Raji (cell line): ENCODE results near the gene PSD2.

Source experiments
- POLR2A ChIP-seq: IDR thresholded peaks from 2 replicates; pipeline ENCODE4 v1.6.1; 2011; ENCODE audit warnings: low read depth, low read length, control low read depth; ENCODE audit not compliant: insufficient read depth

The PSD2 gene

DNA sequence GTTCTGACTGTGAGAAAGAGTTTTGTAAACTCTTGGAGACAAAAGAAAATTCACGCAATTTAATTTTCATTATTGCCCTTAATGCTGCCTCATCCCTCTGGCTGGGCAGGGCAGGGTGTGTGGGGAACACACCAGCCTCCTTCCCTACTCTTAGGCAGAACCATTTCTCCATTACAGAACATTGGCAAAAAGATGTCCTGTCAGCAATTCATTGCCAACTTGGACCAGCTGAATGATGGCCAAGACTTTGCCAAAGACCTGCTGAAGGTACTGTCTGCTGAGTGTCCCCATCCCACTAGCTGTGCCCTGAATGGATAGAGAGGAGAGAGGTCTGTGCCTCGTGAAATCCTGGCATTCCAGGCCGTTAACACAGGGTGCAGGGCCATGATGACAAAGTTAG is 37.9 kb downstream of the PSD2 start:
- no peak for TF ChIP-seq POLR2A

GRCh38 chr5:139835656-139836055 is 40.0 kb downstream of the PSD2 start:
- TF ChIP-seq POLR2A, result no peak

DNA sequence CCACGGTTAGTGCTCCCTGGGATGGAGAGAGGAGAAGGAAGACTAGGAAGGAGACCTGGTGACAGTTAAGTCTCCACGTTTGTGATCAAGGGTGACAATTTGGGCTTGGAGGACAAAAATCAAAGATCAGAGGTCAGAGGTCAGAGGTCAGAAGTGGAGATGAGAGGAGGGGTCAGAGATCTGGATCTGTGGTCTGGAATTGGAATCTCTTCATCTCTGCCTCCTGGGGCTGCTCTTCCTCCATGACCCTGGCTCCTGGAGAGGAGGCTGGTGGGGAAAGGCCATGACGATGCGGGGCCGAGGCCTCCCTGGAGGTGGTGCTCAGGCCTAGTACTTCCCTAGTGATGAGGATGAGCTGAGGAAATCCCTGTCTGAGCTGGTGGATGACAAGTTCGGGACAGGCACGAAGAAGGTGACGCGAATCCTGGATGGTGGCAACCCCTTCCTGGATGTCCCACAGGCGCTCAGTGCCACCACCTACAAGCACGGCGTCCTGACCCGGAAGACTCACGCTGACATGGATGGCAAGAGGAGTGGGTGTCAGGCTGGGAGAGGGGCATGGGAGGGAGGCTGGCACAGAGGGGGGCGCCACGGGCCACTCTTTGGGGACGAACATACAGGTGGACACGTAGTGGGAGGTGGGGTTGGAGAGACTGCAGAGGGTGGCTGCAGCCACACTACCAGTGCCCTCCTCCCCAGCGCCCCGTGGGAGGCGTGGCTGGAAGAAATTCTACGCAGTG is 41.0 kb downstream of the PSD2 start:
- no peak for TF ChIP-seq POLR2A

- no peak for TF ChIP-seq POLR2A
Observed at GRCh38 chr5:139837711-139838380, 42.2 kb downstream of the PSD2 start.

GRCh38 chr5:139838381-139839197 is 43.0 kb downstream of the PSD2 start:
- no peak for TF ChIP-seq POLR2A

DNA sequence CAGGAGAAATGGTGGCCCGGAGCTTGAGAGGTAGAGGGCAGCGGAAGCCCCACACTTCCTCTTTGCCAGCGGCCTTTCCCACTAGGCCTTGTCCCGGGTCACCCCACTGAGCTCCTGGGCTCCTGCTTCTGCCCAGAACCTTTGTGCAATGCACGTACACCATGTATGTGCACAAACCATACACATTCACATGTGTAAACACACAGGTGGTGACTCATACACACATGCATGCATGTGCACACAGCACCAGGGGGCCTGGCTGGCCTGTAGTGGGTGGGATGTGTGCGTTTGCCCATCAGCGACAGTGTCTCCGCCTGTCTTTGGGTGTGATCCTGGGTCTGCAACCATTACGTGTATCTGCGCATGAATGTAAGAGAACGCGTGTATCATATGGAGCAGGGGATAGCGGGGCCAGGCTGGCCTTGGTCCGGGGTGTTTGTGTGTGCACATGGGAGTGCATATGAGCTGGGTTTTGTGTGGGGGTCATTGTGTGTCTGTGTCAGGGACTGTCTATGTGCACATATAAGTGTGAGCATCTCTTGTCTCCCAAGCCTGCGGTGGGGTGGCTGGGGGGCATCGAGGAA is 43.7 kb downstream of the PSD2 start:
- TF ChIP-seq POLR2A, result no peak

DNA sequence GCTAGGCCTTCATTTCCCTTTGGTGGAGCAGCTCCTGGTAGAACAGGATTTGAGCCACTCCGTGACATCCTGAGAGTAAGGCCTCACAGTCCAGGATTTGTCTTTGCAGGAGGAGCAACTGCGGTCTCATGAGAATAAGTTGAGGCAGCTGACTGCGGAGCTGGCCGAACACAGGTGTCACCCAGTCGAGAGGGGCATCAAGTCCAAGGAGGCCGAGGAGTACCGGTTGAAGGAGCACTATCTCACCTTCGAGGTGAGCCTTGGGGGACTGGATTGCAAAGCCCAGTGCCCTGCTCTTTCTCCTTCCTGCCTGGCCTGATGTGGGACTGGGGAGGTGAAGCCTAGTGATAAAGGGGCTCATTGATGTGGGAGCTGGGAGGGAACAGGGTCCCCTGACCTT is 44.3 kb downstream of the PSD2 start:
- TF ChIP-seq POLR2A, result no peak

GRCh38 chr5:139841549-139841948 is 45.9 kb downstream of the PSD2 start:
- no peak for TF ChIP-seq POLR2A

DNA sequence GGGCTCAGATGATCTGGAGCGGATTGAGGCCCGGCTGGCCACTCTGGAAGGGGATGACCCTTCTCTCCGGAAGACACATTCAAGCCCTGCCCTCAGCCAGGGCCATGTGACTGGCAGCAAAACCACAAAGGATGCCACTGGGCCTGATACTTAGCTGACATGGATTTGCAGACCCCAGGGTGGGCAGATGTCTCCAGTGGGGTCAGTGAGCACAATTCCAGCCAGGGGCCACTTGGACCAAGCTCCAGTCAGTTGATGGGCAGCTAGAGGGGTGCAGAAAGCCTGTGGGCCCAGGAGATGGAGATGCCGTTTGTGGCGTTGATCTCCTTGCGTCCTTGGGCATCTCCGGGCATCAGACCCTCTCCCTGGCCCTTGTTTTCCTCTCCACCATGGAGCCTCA is 46.7 kb downstream of the PSD2 start:
- no peak for TF ChIP-seq POLR2A

GRCh38 chr5:139843991-139844390 is 48.4 kb downstream of the PSD2 start:
- TF ChIP-seq POLR2A, result no peak

DNA sequence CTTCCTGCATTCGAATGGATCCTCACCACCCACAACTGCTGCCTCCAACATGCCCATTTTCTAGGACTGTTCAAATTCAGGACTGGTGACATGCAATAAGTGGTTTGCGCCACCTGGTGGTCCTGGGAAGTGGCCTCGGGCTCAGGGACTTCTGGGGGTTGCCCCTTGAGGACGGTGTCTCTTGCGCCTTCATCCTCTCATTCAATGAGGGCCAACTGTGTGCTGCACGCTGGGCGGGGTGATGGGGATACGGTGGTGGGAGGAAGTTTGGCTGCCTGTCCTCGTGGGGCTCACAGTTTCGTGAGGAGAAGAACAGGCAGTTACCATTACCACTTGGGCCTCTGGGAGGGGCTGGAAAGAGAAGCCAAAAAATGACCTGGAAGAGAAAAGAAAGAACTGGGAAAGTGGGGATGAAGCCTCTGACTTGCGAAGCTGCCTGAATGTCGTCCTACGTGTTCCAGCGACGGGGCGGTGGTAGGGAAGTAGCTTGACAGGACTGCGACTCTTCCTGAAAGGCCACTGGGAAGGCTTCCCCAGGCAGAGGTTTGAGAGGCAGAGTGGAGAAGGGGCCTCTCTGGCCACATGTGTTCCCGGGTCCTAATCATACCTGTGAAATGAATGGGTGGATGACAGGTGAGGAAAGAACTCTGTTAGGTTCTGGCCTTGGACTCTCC is 49.0 kb downstream of the PSD2 start:
- no peak for TF ChIP-seq POLR2A

DNA sequence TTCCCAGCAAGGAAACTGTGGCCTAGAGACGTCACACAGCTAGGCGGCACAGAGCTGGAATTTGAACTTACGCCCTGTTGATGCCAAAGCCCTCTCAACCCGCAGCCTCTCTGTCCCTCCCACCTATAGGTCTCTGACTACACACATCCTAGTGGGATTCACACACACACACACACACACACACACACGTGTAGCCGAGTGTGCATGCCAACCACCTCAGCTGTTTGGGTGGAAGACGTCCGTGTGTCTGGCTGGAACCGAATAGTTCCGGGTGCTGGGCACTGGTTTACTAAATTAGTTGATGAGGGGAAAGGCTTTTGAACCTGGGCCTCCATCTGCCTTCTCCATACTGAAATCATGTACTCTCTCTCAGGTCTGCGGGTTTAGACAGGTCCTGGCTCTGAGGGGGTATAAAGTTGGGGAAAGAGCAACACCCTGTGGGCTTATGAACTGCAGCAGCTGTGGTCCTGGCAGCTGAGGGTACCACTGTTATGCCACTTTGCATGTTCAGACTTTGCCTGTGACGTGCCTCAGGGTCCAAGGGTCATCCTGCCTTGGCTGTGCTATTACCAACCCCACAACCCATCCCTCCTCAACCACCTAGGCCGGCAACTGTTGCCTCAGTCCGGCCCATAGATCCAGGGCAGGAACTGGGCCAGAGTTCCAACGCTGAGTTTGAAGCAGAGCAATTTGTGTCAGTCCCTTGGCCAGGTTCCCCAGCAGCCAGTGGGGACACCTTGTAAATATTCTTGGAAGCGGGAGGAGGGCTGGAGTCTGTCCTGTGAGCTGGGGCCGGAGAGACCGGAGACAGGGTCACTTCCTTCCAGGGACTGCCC is 50.5 kb downstream of the PSD2 start:
- TF ChIP-seq POLR2A, result no peak

DNA sequence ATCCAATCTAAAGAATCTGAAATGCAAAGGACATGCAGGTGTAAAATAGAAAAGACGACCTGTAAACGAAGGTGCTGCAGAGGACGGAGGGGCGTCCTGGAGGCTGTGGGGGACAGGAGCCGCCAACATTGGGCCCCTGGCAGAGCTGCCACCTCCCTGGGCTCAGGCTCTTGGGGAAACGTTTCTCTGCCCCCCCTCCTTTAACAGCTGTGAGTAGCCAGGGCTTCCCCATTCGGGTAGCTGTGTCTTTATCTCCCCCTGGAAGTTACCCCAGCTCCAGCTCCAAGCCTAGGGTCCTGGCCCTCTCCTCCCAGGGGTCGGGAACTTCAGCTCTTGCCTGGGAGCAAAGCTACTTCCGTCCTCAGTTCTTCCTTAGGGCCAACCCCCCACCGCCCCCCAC is 51.5 kb downstream of the PSD2 start:
- no peak for TF ChIP-seq POLR2A
